ENCODE measurements around the gene HLA-DPB1. TPM values are rescaled to one million over a fixed set of nuclear protein-coding genes. Genes with fewer than 3 reads are reported as not detected.

Gene HLA-DPB1
- polyA plus RNA-seq, 4 donors, result 14.3 to 150 (median 74.4) TPM

Other genes with a start within 250 kb of the HLA-DPB1 start
- 10 to 100 TPM; 12.9 to 51.5 (median 20.8) TPM for gene TAP2, start 237.3 kb upstream of the HLA-DPB1 start, polyA plus RNA-seq
- gene PSMB8, start 231.9 kb upstream of the HLA-DPB1 start, polyA plus RNA-seq, result 100 to 1,000 TPM in 3 of 4 donors, 10 to 100 TPM in 1; 48.0 to 329 (median 293) TPM
- gene TAP1, start 222.3 kb upstream of the HLA-DPB1 start, polyA plus RNA-seq, result 100 to 1,000 TPM in 2 of 4 donors, 10 to 100 TPM in 2; 20.2 to 157 (median 92.1) TPM
- gene PSMB9, start 221.8 kb upstream of the HLA-DPB1 start, polyA plus RNA-seq, result 100 to 1,000 TPM in 3 of 4 donors, 10 to 100 TPM in 1; 21.4 to 224 (median 211) TPM
- gene HLA-DMB, start 135.0 kb upstream of the HLA-DPB1 start, polyA plus RNA-seq, result 10 to 100 TPM; 22.8 to 60.5 (median 29.8) TPM
- 100 to 1,000 TPM in 1 of 4 donors, 10 to 100 TPM in 3; 24.5 to 111 (median 68.5) TPM for gene HLA-DMA, start 122.9 kb upstream of the HLA-DPB1 start, polyA plus RNA-seq
- 100 to 1,000 TPM in 1 of 4 donors, 10 to 100 TPM in 3; 76.2 to 201 (median 90.6) TPM for gene BRD2, start 107.4 kb upstream of the HLA-DPB1 start, polyA plus RNA-seq
- gene HLA-DOA, start 66.4 kb upstream of the HLA-DPB1 start, polyA plus RNA-seq, result 1 to 10 TPM in 2 of 4 donors, under 1 TPM in 2; 0.22 to 7.2 (median 3.3) TPM
- 100 to 1,000 TPM in 1 of 4 donors, 10 to 100 TPM in 2, 1 to 10 TPM in 1; 9.4 to 179 (median 59.4) TPM for gene HLA-DPA1, start 2.3 kb upstream of the HLA-DPB1 start, polyA plus RNA-seq
- 1 to 10 TPM in 1 of 4 donors, under 1 TPM in 3; 0.27 to 7.5 (median 0.62) TPM for gene COL11A2, start 116.5 kb downstream of the HLA-DPB1 start, polyA plus RNA-seq
- 10 to 100 TPM; 26.3 to 43.2 (median 30.8) TPM for gene RXRB, start 124.7 kb downstream of the HLA-DPB1 start, polyA plus RNA-seq
- gene SLC39A7, start 124.9 kb downstream of the HLA-DPB1 start, polyA plus RNA-seq, result 100 to 1,000 TPM in 2 of 4 donors, 10 to 100 TPM in 2; 38.9 to 162 (median 79.1) TPM
- 10 to 100 TPM; 30.9 to 46.1 (median 33.0) TPM for gene HSD17B8, start 128.7 kb downstream of the HLA-DPB1 start, polyA plus RNA-seq
- 10 to 100 TPM; 30.4 to 46.7 (median 41.8) TPM for gene RING1, start 132.5 kb downstream of the HLA-DPB1 start, polyA plus RNA-seq
- gene VPS52, start 195.9 kb downstream of the HLA-DPB1 start, polyA plus RNA-seq, result 10 to 100 TPM; 23.8 to 60.3 (median 48.0) TPM
- gene RPS18, start 196.1 kb downstream of the HLA-DPB1 start, polyA plus RNA-seq, result 1,000 to 10,000 TPM; 2,947 to 6,778 (median 4,959) TPM
- 10 to 100 TPM in 3 of 4 donors, 1 to 10 TPM in 1; 6.9 to 15.4 (median 12.7) TPM for gene B3GALT4, start 201.1 kb downstream of the HLA-DPB1 start, polyA plus RNA-seq
- 10 to 100 TPM; 39.4 to 60.5 (median 43.5) TPM for gene WDR46, start 213.2 kb downstream of the HLA-DPB1 start, polyA plus RNA-seq
- 100 to 1,000 TPM in 3 of 4 donors, 10 to 100 TPM in 1; 83.9 to 183 (median 147) TPM for gene PFDN6, start 213.6 kb downstream of the HLA-DPB1 start, polyA plus RNA-seq
- gene RGL2, start 223.0 kb downstream of the HLA-DPB1 start, polyA plus RNA-seq, result 10 to 100 TPM; 13.2 to 69.8 (median 25.2) TPM
- gene TAPBP, start 238.1 kb downstream of the HLA-DPB1 start, polyA plus RNA-seq, result 10 to 100 TPM; 33.8 to 85.2 (median 55.6) TPM
- 10 to 100 TPM; 10.7 to 17.2 (median 13.8) TPM for gene ZBTB22, start 241.8 kb downstream of the HLA-DPB1 start, polyA plus RNA-seq
- gene DAXX, start 247.0 kb downstream of the HLA-DPB1 start, polyA plus RNA-seq, result 10 to 100 TPM; 19.5 to 34.7 (median 28.4) TPM